ENCODE results near the gene MAP3K7CL. TPM values are rescaled to one million over a fixed set of nuclear protein-coding genes. Genes with fewer than 3 reads are reported as not detected.

Gene MAP3K7CL
- total and polyA plus RNA-seq, 2 of the 8 experiments (the other 6 are each of a cell fraction or from before 2014, with no cell fraction given) = not detected

DNA sequence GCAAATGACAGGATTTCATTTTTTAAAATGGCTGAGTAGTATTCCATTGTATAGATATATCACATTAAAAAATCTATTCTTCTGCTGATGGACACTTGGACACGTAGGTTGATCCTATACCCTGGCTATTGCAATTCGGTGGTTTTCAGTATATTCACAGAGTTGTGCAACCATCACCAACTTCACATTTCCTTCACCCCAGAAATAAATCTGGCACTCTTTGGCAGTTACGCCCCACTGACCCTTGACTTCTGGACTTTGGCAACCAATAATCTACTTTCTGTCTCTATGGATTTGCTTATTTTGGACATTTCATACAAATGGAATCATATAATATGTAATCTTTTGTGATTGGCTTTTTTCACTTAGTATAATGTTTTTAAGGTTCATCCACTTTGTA lies 35.9 kb downstream of the MAP3K7CL start:
- no peak overlapping the region for H2BK120ac ChIP-seq (replicated peaks; ENCODE audit: low read depth, low read length)
- H3K27ac ChIP-seq (ENCODE audit: low read depth, low read length) = no peak overlapping the region
- H2BK20ac ChIP-seq (ENCODE audit: low read length) = no peak overlapping the region
- H3K9me3 ChIP-seq (ENCODE audit: insufficient read depth in 2 of 2, low read depth in 1 of 2, low read length in 1 of 2) = no peaks in the 10 kb centered on the region
- H2BK5ac ChIP-seq (ENCODE audit: low read depth, low read length) = no peak overlapping the region
- no peak overlapping the region for H3K4me3 ChIP-seq (ENCODE audit: extremely low read depth in 1 of 4, insufficient read depth in 2 of 4, low read depth in 3 of 4, low read length in 4 of 4)
- H2BK15ac ChIP-seq (ENCODE audit: low read length) = no peak overlapping the region
- no peaks in the 10 kb centered on the region for H3K79me2 ChIP-seq (ENCODE audit: control insufficient read depth in 1 of 2, insufficient read depth in 2 of 2, low read length in 2 of 2)
- H3K4ac ChIP-seq (replicated peaks; ENCODE audit: insufficient read length, low read depth, low read length) = no peak overlapping the region
- DNase-seq (ENCODE audit: low read depth in 1 of 2, low spot score in 2 of 2) (no peak), FAIRE-seq (no peak)
- no peaks in the 10 kb centered on the region for H4K20me1 ChIP-seq (replicated peaks in 1 of 2; ENCODE audit: control insufficient read depth in 1 of 2, insufficient read depth in 2 of 2, low read length in 2 of 2)
- H2BK12ac ChIP-seq (ENCODE audit: low read depth, low read length) = no peak overlapping the region
- H2AK5ac ChIP-seq (ENCODE audit: low read depth, low read length) = no peak overlapping the region
- H3K36me3 ChIP-seq (ENCODE audit: control insufficient read depth in 2 of 4, insufficient read depth in 4 of 4, low read length in 3 of 4) = no peaks in the 10 kb centered on the region
- H2AFZ ChIP-seq (ENCODE audit: low read length) = no peak overlapping the region
- no peak overlapping the region for H3K14ac ChIP-seq (ENCODE audit: insufficient read length)
- H3K23ac ChIP-seq (ENCODE audit: insufficient read length) = no peak overlapping the region
- no peak overlapping the region for H4K5ac ChIP-seq (ENCODE audit: insufficient read length, low read depth, low read length)
- H3K56ac ChIP-seq (replicated peaks; ENCODE audit: insufficient read length, low read depth, low read length) = no peak overlapping the region
- no peak overlapping the region for H3K9ac ChIP-seq (replicated peaks in 1 of 4; ENCODE audit: extremely low read depth in 1 of 4, low read depth in 3 of 4, low read length in 3 of 4)
- 81% methylated on average over 3 of the region's 3 CpGs; no CpG with 5 or more reads in 1 of the 2 experiments for WGBS, 2 experiments (ENCODE audit: extremely low coverage in 1 of 2, insufficient coverage in 1 of 2, insufficient read length in 1 of 2, insufficient replicate concordance in 2 of 2, low coverage in 1 of 2, low lambda C conversion rate in 2 of 2, missing lambda C conversion rate in 1 of 2)
- H3K4me2 ChIP-seq (ENCODE audit: insufficient read depth in 1 of 2, low read depth in 2 of 2, low read length in 2 of 2) = no peak overlapping the region
- H3K18ac ChIP-seq (ENCODE audit: extremely low read depth, low read length) = no peak overlapping the region
- ChIA-PET POLR2A (ENCODE audit: partially characterized antibody) (no interaction called here), CTCF (ENCODE audit: partially characterized antibody) (no interaction called here)
- no peaks in the 10 kb centered on the region for H3K27me3 ChIP-seq (replicated peaks in 1 of 4; ENCODE audit: control insufficient read depth in 3 of 4, extremely low read depth in 1 of 4, insufficient read depth in 3 of 4, low read length in 3 of 4)
- no peak overlapping the region for H4K8ac ChIP-seq (ENCODE audit: extremely low read depth, insufficient read depth, low read length)
- no peaks in the 10 kb centered on the region for H3K23me2 ChIP-seq (ENCODE audit: low read depth, low read length)
- no peaks in the 10 kb centered on the region for H3K79me1 ChIP-seq (ENCODE audit: low read depth, low read length)
- TF ChIP-seq CBX5 (IDR thresholded peaks at IDR 0.05; ENCODE audit: low read depth, low read length) (no peak), POU5F1 (IDR thresholded peaks at IDR 0.05; ENCODE audit: low read depth, low read length) (no peak), RFX5 (IDR thresholded peaks at IDR 0.05; ENCODE audit: borderline replicate concordance, low read depth, low read length) (no peak), NANOG (IDR thresholded peaks at IDR 0.05; ENCODE audit: insufficient read depth, low read depth, low read length, poor library complexity, severe bottlenecking) (no peak), SP1 (IDR thresholded peaks at IDR 0.05; ENCODE audit: low read depth, low read length) (no peak), NRF1 (IDR thresholded peaks at IDR 0.05; ENCODE audit: low read depth, low read length) (no peak), SIN3A (conservative IDR thresholded peaks at IDR 0.05 in 1 of 2, IDR thresholded peaks at IDR 0.05 in 1 of 2; ENCODE audit: low read depth in 1 of 2, low read length in 2 of 2) (no peak), CTBP2 (IDR thresholded peaks at IDR 0.05; ENCODE audit: borderline replicate concordance, insufficient read depth, insufficient read length, low read length) (no peak), SP4 (IDR thresholded peaks at IDR 0.05; ENCODE audit: low read length) (no peak), ZNF274 (IDR thresholded peaks at IDR 0.05; ENCODE audit: borderline replicate concordance, extremely low read depth, low read length) (no peak), JUND (IDR thresholded peaks at IDR 0.05; ENCODE audit: low read length) (no peak), KDM1A (IDR thresholded peaks at IDR 0.05; ENCODE audit: borderline replicate concordance, low read length) (no peak), EGR1 (IDR thresholded peaks at IDR 0.05; ENCODE audit: borderline replicate concordance, low read depth, low read length) (no peak), YY1 (IDR thresholded peaks at IDR 0.05; ENCODE audit: low read depth, low read length) (no peak), POLR2A (IDR thresholded peaks at IDR 0.05; ENCODE audit: control extremely low read depth in 1 of 2, low read depth in 2 of 2, low read length in 2 of 2) (no peak), CHD2 (IDR thresholded peaks at IDR 0.05; ENCODE audit: low read length) (no peak), CREB1 (IDR thresholded peaks at IDR 0.05) (no peak)
- no peak overlapping the region for H4K91ac ChIP-seq (replicated peaks; ENCODE audit: insufficient read length, low read length)
- H3K4me1 ChIP-seq (replicated peaks in 1 of 4; ENCODE audit: control insufficient read depth in 3 of 4, insufficient read depth in 4 of 4, low read length in 3 of 4) = no peaks in the 10 kb centered on the region
